HG03196 (cell line): ENCODE results near the gene NCLN.
"Not testable (repeated sequence)": the region's sequence is repeated elsewhere in the genome, so short reads cannot be mapped to it uniquely, and the experiment has no call there.

Source experiments
- ATAC-seq: cut with Tn5 transposase; IDR thresholded peaks from one replicate; pipeline ENCODE4 v1.9.1; 2021; ENCODE audit not compliant: unreplicated experiment

The NCLN gene

DNA sequence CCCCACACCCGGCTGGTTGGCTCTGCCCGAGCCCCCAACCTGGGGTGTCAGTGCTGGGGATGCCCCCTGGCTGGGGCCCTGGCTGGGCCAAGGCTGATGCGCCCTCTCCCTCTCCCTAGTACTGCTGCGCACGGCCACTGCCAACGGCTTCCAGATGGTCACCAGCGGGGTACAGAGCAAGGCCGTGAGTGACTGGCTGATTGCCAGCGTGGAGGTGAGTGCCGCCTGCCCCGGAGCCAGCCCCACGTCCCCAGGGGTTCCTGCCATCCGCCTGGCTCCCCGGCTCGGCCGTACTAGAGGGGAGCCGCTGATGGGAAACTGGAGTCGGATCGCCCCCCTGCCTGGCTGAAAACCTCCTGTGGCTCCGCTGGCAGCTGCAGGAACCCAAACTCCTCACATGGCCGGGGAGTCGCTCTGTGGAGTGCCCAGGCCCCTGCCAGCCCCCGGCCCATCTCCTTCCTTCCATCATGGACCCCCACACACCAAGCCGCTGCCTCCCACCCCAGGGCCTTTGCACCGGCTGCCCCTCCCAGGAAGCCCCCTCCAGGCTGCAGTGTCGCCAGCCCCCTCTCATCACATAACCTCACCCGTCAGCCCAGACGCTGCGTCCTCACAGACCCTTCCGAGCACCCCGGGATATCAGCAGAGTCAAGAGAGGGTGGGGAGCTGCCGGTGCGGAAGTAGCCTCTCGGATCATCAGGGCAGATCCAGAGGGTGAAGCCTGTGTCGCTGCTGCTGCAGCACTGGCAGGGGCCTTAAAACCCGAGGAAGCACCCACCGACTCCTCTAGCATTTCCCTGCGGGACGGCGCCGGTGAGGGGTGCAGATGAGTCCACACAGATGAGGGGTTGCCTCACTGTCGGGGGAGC lies 10.6 kb downstream of the NCLN start:
- ATAC-seq: no peak

DNA sequence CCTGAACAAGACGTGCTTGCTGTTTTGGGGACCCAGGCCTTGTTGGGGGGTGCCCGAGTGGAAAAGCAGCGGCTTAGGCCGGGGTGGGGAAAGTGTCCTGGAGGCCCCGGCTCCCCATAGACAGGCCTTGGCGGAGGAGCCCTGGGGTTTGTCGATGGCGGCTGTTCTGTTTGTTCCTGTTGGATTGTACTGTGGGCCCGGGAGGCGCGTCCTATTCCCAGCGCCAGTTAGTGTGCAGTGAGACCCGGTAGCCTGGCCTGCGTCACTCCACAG lies 11.1 kb downstream of the NCLN start:
- ATAC-seq: no peak

DNA sequence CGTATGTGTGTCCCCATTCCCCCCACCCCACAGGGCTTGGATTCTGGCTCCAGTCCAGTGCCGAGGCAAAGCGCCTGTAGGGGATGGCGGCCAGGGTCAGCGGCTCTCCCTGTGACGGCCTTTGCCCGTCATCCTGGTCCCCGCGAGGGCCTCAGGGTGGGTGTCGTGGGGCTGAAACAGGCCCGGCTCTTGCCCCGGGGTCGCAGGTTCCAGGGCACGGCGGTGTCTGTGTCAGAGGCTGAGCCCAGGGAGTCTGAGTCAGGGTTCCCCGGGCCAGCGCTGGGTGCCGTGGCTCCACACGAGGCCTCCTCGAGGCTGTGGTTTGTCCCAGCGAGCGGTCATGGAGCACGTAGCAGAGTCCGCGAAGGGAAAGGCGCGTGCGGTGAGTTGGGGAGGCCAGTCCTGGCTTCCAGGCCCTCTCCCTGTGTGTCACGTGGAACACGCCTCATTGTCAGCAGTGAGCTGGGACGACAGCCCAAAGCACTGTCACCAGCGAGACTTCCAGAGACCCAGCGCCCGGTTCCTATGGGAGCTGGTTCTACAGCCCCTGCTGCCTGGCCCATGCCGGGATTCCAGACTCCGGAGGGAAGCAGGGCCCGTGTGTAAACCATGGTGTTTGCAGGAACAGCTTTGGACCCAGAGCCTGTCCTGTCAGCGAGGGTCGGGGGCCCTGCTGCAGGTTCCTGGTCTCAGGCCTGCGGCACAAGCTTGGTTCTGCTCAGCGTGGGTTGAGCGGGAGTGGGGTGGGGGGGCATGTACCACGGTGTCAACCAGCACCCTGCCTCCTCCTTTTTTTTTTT lies 13.4 kb downstream of the NCLN start:
- ATAC-seq: no peak

DNA sequence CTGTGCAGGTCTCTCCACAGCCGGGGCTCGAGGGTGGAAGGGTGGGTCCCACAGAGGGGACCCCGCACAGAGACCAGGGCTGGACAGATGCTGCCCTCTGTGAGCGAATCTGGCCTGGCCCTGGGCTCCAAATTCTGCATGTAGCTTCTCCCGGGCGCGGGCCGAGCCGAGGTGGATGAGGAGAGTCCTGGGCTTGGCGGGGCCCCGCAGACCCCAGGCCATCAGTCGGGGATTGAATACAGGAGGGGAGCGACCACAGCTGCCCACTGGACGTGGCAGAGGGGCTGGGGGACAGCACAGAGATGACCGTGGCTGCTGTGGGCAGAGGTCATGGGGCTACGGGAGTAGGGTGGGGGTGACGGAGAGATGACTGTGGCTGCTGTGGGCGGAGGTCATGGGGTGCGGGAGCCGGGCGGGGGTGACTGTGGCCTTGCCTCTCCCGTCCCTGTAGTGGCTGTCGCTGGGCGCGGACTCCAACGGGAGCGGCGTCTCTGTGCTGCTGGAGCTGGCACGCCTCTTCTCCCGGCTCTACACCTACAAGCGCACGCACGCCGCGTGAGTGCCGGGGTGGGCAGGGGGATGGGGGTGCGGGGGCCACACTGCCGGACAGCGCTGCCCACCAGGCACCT lies 15.5 kb downstream of the NCLN start:
- ATAC-seq: no peak

DNA sequence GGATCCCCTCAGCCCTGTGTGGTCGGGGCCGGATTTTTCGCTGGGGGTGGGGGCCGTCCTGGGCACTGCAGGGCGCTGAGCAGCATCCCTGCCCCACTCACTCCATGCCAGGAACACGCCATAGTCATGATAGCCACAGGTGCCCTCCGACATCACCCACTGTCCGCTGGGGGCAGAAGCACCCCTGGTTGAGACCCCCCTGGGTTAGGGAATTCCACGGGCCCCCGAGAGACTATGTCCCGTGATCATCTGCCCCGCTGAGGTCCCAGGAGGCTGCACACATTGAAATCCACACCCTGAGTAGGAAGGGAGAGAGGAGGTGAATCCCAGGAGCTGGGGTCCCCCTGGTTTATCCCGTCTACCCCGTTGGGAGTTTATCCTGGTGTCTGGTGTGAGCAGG lies 16.2 kb downstream of the NCLN start:
- ATAC-seq: no peak

DNA sequence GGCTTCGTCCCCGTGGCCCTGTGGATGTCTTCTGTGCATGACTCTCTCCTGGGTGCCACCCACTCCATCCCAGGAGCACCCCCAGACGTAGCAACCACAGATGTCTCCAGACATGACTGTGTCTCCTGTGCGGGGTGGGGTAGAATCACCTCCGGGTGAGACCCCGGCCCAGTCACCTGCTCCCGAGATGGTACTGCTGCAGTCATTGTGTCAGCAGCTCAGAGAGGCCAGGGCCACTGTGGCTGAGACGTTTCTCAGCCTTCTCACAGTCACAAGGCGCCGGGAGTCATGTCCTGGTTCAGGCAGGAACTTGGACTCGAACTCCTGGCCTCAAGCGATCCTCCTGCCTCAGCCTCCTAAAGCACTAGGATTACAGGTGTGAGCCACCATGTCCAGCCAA lies 16.6 kb downstream of the NCLN start:
- no peak for ATAC-seq

DNA sequence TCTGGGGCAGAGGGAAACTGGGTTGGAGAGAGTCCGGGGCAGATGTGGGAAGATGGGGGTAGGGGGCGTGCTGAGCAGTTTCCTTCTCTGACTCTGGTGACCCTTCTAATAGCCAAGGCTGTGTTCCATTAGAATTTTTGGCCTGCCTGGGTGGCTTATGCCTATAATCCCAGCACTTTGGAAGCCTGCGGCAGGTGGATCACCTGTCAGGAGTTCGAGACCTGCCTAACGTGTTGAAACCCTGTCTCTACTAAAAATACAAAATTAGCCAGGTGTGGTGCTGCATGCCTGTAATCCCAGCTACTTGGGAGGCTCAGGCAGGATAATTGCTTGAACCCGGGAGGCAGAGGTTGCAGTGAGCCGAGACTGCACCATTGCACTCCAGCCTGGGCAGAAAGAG lies 17.2 kb downstream of the NCLN start:
- not testable (repeated sequence) for ATAC-seq

DNA sequence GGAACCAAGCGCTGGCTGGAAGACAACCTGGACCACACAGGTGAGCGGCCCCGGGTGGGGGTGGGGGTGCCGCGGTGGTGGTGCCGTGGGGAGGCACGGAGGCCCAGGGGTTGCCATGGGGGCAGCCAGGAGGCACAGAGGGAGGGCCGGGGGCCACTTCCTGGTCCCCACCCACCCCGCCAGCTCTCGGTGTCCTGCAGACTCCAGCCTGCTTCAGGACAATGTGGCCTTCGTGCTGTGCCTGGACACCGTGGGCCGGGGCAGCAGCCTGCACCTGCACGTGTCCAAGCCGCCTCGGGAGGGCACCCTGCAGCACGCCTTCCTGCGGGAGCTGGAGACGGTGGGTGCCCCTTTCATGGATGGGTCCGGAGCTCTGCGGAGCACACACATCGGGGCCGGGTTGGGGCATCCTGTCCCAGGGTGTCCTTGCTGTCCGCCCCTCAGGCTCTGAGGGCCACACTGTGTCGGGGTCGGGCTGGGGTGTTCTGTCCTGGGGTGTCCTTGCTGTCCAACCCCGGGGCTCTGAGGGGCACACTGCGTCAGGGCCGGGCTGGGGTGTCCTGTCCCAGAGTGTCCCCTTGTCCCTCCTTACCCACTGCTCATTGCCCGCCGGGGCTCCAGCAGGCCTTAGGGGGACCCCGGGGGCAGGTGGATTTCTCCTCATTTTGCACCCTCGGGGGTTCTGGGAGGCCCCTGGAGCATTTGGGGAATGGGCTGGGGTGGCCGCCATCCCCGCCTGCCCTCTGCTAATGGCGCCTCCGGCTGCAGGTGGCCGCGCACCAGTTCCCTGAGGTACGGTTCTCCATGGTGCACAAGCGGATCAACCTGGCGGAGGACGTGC lies 18.3 kb downstream of the NCLN start:
- ATAC-seq: no peak

DNA sequence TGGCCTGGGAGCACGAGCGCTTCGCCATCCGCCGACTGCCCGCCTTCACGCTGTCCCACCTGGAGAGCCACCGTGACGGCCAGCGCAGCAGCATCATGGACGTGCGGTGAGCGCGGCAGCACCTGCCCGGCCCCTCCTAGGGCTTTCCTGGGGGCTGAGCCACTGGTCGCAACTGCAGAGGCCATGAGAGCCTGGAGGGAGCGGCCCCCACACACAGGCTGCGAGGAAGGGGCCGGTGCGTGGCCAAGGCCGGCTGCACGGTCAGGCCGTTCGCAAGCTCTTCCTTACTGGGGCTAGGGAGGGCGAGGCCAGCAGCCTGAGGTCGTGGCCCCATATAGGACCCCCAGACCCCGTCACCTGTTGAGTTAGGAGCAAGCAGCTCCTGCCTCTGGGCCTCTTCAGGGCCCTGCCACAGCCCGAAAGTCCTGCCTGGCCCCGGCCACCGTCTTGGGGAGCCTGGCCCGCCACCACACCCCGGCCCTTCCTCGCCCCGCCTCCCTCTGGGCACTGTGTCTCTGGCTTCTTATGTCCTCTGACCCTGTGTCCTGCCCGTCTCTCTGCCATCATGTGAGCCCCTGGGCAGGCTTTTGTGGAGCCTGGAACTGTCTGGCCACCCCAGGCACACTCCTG lies 19.0 kb downstream of the NCLN start:
- no peak for ATAC-seq

DNA sequence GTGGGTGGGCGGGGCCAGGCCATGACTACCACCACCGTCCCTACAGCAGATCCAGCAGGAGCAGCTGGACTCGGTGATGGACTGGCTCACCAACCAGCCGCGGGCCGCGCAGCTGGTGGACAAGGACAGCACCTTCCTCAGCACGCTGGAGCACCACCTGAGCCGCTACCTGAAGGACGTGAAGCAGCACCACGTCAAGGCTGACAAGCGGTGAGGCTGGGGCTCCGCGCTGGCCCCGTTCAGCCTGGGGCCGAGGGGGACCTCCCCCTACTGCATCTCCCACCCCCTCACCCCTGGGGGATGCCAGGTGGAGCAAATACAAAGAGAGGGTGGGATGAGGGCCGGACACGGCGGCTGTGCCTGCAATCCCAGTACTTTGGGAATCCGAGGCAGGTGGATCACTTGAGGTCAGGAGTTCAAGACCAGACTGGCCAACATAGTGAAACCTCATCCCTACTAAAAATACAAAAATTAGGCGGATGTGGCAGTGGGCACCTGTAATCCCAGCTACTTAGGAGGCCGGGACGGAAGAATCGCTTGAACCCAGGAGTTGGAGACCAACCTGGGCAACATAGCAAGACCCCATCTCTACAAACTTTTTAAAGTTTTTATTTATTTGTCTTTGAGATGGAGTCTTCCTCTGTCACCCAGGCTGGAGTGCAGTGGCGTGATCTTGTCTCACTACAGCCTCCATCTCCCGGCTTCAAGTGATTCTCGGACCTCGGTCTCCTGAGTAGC lies 20.7 kb downstream of the NCLN start:
- ATAC-seq: no peak

DNA sequence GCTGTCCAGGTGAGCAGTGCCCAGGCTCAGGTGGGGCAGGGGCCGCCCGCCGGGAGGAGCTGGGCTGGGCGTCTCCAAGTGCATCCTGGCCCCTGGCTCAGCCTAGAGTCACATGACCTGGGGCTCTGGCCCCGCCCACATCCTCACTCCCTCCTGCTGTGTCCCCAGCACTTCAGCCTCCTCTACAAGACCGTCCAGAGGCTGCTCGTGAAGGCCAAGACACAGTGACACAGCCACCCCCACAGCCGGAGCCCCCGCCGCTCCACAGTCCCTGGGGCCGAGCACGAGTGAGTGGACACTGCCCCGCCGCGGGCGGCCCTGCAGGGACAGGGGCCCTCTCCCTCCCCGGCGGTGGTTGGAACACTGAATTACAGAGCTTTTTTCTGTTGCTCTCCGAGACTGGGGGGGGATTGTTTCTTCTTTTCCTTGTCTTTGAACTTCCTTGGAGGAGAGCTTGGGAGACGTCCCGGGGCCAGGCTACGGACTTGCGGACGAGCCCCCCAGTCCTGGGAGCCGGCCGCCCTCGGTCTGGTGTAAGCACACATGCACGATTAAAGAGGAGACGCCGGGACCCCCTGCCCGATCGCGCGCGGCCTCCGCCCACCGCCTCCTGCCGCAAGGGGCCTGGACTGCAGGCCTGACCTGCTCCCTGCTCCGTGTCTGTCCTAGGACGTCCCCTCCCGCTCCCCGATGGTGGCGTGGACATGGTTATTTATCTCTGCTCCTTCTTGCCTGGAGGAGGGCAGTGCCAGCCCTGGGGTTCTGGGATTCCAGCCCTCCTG lies 21.9 kb downstream of the NCLN start:
- no peak for ATAC-seq

DNA sequence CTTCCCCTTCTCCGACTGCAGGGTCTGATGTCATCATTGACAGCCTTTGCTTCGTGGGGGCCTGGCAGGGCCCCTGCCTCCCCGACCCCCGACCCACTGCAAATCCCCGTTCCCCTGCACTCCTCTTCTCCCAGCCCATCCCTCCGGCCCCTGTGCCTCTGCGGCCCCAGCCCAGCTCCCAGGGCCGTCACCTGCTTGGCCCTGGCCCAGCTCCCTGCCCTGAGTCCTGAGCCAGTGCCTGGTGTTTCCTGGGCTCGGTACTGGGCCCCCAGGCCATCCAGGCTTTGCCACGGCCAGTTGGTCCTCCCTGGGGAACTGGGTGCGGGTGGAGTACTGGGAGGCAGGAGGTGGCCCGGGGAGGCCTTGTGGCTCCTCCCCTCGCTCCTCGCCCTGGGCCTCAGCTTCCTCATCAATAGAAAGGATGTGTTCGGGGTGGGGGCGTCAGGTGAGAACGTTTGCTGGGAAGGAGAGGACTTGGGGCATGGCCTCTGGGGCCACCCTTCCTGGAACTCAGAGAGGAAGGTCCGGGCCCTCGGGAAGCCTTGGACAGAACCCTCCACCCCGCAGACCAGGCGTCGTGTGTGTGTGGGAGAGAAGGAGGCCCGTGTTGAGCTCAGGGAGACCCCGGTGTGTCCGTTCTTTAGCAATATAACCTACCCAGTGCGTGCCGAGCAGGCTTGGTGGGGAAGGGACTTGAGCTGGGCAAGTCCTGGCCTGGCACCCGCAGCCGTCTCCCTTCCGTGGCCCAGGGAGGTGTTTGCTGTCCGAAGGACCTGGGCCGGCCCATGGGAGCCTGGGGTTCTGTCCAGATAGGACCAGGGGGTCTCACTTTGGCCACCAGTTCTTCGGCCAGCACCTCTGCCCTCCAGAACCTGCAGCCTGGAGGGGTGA lies 22.8 kb downstream of the NCLN start:
- no peak for ATAC-seq

DNA sequence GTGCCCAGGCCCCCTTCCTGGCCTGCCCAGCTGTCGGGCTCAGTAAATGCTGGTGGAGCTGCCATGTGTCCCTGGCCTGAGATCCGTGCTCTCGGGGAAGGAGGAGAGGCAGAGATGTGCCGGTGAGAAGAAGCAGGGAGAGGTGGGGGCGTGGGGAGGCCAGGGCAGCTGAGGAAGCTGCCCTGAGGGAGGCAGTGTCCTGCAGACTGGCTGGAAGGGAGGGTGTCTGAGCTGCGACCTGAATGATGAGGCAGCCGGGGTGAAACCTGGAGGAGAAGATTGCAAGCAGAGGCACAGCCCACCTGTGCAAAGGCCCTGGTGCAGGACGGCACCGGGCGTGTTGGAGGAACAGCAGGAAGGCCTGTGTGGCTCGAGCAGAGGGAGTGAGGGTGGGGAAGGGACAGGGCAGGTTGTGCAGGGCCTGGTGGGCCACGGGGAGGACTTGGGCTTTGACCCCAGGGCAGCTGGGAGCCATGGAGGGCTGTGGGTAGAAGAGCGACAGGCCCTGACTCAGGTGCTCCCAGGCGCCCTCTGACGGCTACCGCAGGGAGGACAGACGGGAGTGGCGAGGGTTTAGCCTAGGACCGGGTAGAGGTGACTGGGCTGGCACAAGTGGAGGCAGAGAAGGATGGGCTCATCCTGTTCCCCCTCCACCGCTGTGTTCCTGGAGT lies 24.8 kb downstream of the NCLN start:
- no peak for ATAC-seq

DNA sequence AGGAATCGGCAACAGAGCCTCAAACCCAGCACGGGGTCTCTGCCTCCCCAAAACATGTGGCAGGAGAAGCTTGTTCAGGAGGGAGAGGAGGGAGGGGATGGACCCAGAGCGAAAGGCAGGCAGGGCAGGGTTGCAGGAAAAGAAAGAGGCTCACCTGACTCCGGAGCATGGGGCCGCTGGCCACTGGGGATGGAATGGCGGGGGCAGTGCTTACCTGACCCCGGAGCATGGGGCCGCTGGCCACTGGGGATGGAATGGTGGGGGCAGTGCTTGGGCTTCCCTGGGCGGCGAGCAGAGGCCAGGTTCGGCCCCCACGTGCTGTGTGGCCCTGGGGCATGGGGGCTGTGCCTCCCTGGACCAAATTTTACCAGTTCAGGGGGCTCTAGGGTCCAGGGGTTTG lies 25.5 kb downstream of the NCLN start:
- ATAC-seq: no peak

DNA sequence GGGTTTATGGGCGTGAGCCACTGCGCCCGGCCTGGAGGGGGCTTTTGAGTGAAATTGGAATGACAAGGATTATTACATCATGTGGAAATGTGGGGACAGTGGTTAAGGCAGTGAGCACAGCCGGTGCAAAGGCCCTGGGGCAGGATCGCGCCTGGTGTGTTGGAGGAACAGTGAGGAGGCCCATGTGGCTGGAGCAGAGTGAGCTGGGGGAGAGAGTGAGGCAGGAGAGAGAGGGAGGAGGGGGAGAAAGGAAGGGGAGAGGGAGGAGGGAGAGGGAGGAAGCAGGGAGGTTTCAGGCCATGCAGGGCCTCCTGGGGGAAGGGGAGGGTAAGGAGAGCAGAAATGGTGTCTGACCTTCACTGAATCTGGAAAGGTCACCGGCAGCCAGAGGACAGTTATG lies 27.4 kb downstream of the NCLN start:
- ATAC-seq: no peak

DNA sequence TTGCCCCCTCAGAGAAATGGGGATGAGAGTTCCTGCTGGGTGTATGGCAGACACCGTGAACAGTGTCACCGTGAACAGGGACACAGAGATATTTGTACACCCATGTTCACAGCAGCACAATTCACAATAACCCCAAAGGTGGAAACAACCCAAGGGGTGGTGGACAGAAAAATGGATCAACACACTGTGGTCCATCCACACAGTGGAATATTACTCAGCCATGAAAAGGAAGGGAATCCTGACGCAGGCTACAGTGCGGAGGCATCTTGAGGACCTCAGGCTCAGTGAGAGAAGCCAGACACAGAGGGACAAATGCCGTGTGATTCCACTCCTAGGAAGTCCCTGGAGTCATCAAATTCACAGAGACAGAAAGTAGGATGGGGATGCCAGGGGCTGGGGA lies 31.1 kb downstream of the NCLN start:
- ATAC-seq: no peak

DNA sequence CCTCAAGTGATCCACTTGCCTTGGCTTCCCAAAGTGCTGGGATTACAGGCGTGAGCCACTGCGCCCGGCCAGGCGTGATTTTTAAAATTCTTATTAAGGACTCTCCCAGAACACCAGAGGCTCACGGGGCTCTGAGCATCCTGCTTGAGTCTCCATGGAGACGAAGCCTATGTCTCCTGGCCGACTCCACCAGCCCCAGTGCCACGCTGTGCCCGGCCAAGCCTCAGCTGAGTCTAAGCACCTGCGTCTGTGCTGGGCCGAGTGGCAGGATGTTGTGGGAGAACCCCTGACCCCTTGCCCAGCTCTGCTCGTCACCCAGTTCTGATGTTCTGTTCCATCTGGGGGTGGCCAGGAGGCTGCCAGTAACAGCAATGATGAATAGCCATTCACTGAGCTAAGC lies 34.8 kb downstream of the NCLN start:
- ATAC-seq: no peak

DNA sequence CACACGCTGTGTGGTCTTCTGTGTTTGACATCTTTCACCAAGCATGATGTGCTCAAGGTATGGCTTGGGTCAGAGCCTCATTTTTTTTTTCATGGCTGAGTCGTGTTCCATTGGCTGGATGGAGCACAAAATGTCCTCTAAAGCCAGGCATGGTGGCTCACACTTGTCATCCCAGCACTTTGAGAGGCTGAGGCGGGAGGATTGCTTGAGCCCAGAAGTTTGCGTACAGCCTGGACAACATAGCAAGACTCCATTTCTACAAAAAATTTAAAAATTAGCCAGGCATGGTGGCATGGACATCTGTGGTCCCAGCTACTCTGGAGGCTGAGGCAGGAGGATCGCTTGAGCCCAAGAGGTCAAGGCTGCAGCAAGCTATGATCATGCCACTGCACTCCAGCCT lies 35.8 kb downstream of the NCLN start:
- not testable (repeated sequence) for ATAC-seq
